HG02970 (cell line): ENCODE results near the gene C12orf76.
"Not testable (repeated sequence)": the region's sequence is repeated elsewhere in the genome, so short reads cannot be mapped to it uniquely, and the experiment has no call there.

Source experiments
- ATAC-seq: cut with Tn5 transposase; IDR thresholded peaks from one replicate; pipeline ENCODE4 v1.9.1; 2021; ENCODE audit warnings: mild to moderate bottlenecking, moderate library complexity, moderate number of reproducible peaks; ENCODE audit not compliant: unreplicated experiment, low FRiP score

The C12orf76 gene, protein sequence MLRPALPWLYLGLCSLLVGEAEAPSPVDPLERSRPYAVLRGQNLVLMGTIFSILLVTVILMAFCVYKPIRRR

GRCh38 chr12:110048242-110049027 lies at the start of gene C12orf76:
C12orf76 (minus strand) TSS chr12:110048522; CDS start chr12:110048495, 27 bp downstream.
- ATAC-seq, result peak; percentile 95

GRCh38 chr12:110093631-110094311 lies 45.4 kb upstream of the C12orf76 start:
- no peak for ATAC-seq

DNA sequence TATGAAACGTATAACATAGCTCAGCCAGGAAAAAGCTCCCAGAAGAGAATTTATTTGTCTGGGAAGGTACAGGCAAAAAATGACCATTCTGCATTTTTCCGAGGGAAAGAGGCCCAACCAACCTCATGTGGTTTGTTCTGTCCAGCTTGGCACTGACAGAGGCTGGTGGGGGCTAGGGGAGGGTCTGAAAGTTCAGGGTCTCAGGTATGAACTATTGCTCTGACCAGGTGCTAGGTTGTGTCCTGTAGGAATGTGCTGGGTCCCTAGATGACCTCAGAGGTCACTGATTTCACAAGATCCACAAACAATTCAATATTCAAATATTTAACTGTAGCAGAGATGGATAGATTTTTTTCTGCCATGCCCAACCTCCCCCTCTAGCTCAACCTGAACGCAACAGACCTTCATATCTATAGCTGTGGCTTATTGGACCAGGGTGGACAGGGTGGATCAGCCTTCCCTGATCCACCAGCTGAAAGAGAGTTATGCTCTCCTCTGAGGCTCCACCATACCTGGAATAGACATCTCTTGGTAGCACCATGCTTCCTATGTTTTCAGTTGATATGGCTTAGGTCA lies 42.9 kb upstream of the C12orf76 start:
- no peak for ATAC-seq

GRCh38 chr12:110090266-110091135 lies 42.2 kb upstream of the C12orf76 start:
- ATAC-seq, result no peak

DNA sequence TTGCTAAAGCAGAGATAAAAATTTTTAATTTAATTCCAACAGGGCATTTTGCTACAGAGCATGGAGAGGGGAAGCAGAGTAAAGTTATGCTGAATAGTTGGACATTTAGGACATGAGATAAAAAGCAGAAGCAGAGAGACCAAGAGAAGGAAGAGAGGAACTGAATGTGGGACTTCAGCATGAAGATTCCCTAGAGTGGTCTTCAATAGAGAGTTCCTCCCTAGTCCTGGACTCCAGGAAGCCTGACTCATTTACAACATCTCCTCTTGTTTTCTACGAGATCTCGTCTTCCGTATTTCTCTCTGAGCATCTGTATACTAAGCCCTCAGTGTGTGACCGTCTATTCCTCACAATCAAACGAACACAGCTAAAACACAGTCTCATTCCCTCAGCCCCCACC lies 40.6 kb upstream of the C12orf76 start:
- ATAC-seq, result no peak

DNA sequence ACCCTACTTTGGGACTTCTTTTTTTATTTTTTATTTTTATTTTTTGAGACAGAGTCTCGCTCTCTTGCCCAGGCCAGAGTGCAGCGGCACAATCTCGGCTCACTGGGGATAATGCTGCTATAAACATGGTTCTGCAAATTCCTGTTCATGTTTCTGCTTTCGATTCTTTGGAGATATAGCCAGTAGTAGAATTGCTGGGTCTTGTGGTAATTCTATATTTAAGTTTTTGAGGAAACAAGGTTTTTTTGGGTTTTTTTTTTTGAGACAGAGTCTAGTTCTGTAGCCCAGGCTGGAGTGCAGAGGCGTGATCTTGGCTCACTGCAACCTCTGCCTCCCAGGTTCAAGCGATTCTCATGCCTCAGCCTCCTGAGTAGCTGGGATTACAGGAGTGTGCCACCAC lies 39.9 kb upstream of the C12orf76 start:
- not testable (repeated sequence) for ATAC-seq

GRCh38 chr12:110084314-110085015 lies 36.1 kb upstream of the C12orf76 start:
- ATAC-seq, result no peak

DNA sequence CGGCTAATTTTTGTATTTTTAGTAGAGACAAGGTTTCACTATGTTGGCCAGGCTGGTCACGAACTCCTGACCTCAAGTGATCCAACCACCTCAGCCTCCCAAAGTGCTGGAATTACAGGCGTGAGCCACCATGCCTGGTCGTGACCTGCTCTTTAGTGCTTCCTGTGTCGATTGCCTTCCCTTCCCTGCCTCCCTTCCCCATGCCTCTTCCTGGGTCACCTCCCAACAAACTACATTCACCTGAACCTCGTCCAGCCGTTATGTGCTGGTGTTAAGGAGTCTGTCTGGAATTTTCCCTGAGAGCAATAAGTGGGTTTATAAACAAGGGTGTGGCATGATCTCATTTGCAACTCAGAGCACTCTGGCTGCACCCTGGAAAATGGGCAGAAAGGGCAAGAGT lies 32.1 kb upstream of the C12orf76 start:
- ATAC-seq, result no peak

DNA sequence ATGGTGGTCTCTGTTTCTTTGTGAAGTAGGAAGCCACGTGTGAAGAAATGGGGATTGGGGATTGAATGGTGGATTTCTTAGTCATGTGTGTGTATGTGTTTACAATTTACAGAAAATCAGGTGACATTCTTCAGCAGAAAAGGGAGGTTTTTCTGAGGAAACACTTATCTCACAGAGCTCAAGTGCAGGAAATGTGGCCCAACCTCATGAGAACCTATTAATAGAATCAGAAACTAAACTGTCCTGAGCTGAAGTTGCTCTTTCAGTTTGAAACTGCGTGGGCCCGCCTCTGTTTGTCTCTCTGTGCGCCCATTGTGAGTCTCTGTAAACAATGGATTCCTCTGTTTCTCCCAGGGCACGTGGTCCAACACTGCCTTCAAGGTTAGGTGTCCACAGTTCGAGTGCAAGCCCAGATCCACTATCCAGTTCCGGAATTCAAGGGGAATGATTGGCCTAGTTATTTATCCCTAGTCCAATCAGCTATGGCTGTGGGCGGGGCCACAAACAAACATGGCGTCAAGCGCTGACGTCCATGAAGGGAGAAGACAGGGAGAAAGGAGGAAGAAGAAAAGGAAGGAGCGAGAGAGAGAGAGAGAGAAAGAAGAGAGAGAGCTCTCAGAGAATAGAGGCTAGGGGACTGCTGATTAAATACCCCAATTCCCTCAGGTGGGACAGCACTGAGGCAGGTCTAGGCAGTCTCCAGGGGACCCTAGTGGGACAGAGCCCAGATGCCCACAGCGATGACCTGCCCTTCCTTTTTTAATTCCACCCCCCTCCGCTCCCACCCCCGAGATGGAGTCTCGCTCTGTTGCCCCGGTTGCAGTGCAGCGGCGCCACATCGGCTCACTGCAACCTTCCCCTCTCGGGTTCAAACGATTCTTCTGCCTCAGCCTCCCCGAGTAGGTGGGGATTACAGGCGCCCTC lies 31.4 kb upstream of the C12orf76 start:
- ATAC-seq, result no peak

DNA sequence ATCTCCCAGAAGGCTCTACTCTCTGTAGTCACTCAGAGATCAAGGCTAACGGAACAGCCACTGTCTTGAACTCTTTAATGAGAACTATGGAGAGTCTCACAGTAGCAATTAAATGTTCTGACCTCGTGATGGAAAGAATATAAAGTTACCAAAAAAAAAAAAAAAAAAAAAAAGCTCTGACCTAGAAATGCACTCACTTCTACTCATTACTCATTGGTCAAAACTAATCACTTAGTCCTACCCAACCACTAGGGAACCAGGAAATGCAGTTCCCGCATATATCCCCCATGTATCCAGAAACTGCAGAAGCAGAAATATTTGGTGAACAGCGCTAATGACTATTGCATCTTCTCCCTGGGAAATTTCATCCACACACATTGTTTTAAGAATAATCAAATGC lies 29.5 kb upstream of the C12orf76 start:
- ATAC-seq, result no peak

- no peak for ATAC-seq
Observed at GRCh38 chr12:110075880-110076279, 27.6 kb upstream of the C12orf76 start.

- no peak for ATAC-seq
Observed at GRCh38 chr12:110074089-110074488, 25.8 kb upstream of the C12orf76 start.

DNA sequence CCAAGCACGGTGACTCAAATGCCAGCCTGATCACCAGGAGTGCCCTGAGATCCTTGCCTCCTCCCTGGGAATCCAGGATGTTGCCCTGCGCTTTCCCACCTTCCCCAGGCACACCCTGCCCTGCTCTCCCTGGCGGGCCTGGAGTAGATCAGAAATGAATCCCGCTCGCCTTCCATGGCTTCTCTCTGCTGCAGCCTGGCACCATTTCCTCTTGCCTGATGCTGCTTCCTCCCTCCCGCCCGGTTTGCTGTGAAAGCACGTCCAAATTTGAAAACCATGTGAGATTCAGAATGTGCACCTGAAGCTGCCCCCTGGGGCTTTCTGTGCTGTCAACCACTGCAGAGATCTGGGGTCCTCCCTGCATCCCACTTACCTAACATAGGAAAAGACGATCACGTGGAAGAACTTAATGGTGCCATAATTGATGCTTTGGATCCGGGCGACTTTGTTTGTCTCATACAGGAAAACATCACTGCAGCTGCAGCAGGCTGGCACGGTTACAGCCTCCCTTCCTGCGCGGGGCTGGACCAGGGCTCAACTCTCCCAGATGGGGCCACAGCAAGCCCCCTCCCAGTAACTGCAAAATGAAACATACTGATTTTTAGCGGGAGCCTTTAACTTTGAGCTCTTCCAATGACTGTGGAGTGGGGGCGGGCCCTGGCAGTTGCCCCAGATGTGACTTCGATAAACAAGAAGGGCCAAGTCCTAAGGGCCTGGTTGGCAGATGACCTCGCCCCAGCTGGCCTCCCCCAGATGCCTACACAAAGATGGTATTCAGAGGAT lies 24.9 kb upstream of the C12orf76 start:
- ATAC-seq, result no peak

- ATAC-seq, result not testable (repeated sequence)
Observed at GRCh38 chr12:110072636-110073035, 24.3 kb upstream of the C12orf76 start.

- ATAC-seq, result no peak
Observed at GRCh38 chr12:110071967-110072366, 23.6 kb upstream of the C12orf76 start.

DNA sequence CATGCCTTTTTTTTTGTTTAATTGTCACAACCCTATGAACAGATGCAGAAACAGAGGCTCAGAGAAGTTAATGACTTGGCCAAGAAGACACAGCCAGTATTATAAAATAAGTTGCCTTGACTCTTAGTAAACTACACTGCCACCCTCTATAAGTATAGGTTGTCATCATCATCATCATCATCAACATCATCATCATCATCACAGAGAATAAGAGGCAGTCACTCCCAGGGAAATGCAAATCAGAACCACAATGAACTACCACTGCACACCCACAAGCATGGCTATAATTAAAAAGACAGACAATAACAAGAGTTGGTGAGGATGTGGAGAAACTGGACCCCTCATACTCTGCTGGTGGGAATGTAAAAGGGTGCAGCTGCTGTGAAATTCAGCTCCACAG lies 23.2 kb upstream of the C12orf76 start:
- no peak for ATAC-seq

DNA sequence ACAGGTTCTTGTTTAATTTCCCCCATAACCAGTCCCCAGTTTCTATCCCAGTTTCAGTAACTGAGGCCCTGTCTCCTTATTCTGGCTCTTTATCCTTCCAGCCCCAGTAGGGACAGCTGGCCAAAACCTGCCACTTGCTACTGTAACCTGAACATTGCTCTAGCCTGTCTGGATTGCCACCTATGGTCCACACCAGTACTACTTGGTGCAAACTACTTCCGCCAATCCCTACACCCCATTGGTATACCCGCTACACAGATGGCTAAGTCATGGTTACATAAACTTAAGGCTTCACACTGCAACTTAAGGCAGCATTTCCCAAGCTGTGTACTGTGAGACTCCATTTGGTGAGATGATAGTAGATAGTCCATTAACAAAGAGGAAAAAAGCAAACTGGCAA lies 20.3 kb upstream of the C12orf76 start:
- ATAC-seq, result no peak

GRCh38 chr12:110068115-110068514 lies 19.8 kb upstream of the C12orf76 start:
- ATAC-seq, result not testable (repeated sequence)
